A549 (cell line): Measurements from ENCODE around the gene KANTR. TPM values are rescaled to one million over a fixed set of nuclear protein-coding genes. Genes with fewer than 3 reads are reported as not detected.

Experiments used
- ATAC-seq, 2 experiments: fragments of 200-7000 bp in 1 of 2; fragments of >200 bp in 1 of 2; cut with Nextera tagmentation in 1 of 2; cut with Tn5 transposase in 1 of 2; 3 replicates each; pipeline versions ENCODE4 v1.8.0 to v1.9.1; 2018 to 2020; ENCODE audit warnings: mild to moderate bottlenecking in 1 of 2, moderate library complexity in 1 of 2
- CTCF ChIA-PET: fragments of 300-600 bp; sonication (Branson Sonifier 250); formaldehyde crosslinking; extraction: SDS; loops from one replicate; lab custom pipeline; 2021; ENCODE audit warnings: antibody characterized with exemption, inconsistent platforms; lab: Yijun Ruan, JAX
- POLR2A ChIA-PET: fragments of 350-600 bp; formaldehyde crosslinking; extraction: SDS; loops from one replicate; lab custom pipeline; 2021; ENCODE audit warnings: antibody characterized with exemption, inconsistent platforms; lab: Yijun Ruan, JAX
- DNase-seq, 2 experiments: peaks; one replicate each; pipeline versions ENCODE4 v3.0.0 to v3.0.0-alpha.2; 2011 to 2016; ENCODE audit warnings: low read depth in 1 of 2, low spot score in 1 of 2
- FAIRE-seq: peaks from 2 replicates; lab custom pipeline; 2011; peaks lifted over from hg19 to GRCh38; lab: Jason Lieb, UNC
- H3K27ac ChIP-seq, 2 experiments: fragments of >200 bp; sonication (Bioruptor Twin); formaldehyde crosslinking; 3 replicates each; pipeline ENCODE4 v1.5.1; 2016 to 2017
- H3K4me1 ChIP-seq: fragments of >200 bp; sonication (Bioruptor Twin); formaldehyde crosslinking; 3 replicates; pipeline ENCODE4 v1.6.1; 2016
- H3K4me2 ChIP-seq: fragments of >200 bp; sonication (Bioruptor Twin); formaldehyde crosslinking; 3 replicates; pipeline ENCODE4 v1.6.1; 2016
- H3K4me3 ChIP-seq: fragments of >200 bp; sonication (Bioruptor Twin); formaldehyde crosslinking; 3 replicates; pipeline ENCODE4 v1.5.1; 2016
- H3K9me3 ChIP-seq: fragments of >200 bp; sonication (Bioruptor Twin); formaldehyde crosslinking; 3 replicates; pipeline ENCODE4 v1.6.1; 2016
- ATOH8 ChIP-seq: fragments of 250-450 bp; sonication (Bioruptor Pico); IDR thresholded peaks from 2 replicates; pipeline ENCODE4 v1.5.0; 2020; ENCODE audit warnings: low read depth, mild to moderate bottlenecking, moderate library complexity
- BCL3 ChIP-seq: fragments of >200 bp; sonication (Bioruptor Twin); formaldehyde crosslinking; IDR thresholded peaks from 3 replicates; pipeline ENCODE4 v1.6.1; 2016
- BHLHE40 ChIP-seq: IDR thresholded peaks from 2 replicates; pipeline ENCODE4 v1.6.1; 2012; ENCODE audit warnings: low read depth, low read length, inconsistent platforms
- CBX2 ChIP-seq: fragments of 200-600 bp; sonication (generic); IDR thresholded peaks from 2 replicates; pipeline ENCODE4 v1.6.1; 2016; ENCODE audit warnings: low read depth, mild to moderate bottlenecking, borderline replicate concordance
- CEBPB ChIP-seq, 2 experiments: fragments of >200 bp in 1 of 2; sonication (Bioruptor Twin) in 1 of 2; formaldehyde crosslinking in 1 of 2; IDR thresholded peaks; 2 replicates each; pipeline ENCODE4 v1.6.1; 2012 to 2016
- CHD2 ChIP-seq: fragments of 150-350 bp; IDR thresholded peaks from 2 replicates; pipeline ENCODE4 v1.6.1; 2014; ENCODE audit warnings: low read length; ENCODE audit not compliant: partially characterized antibody
- CTCF ChIP-seq: fragments of >200 bp; sonication (Bioruptor Twin); formaldehyde crosslinking; IDR thresholded peaks from 3 replicates; pipeline ENCODE4 v1.5.1; 2016
- E2F6 ChIP-seq: IDR thresholded peaks from 2 replicates; pipeline ENCODE4 v1.6.1; 2012; ENCODE audit warnings: low read depth, borderline replicate concordance
- EHMT2 ChIP-seq: fragments of 200-600 bp; sonication (generic); IDR thresholded peaks from 2 replicates; pipeline ENCODE4 v1.6.1; 2016; ENCODE audit warnings: antibody characterized with exemption, low read depth, mild to moderate bottlenecking, moderate library complexity
- GATA3 ChIP-seq: IDR thresholded peaks from 2 replicates; pipeline ENCODE4 v1.6.1; 2012; ENCODE audit warnings: borderline replicate concordance
- HDAC2 ChIP-seq: fragments of 200-600 bp; sonication (generic); IDR thresholded peaks from 2 replicates; pipeline ENCODE4 v1.6.1; 2016
- HES2 ChIP-seq: fragments of >200 bp; sonication (Bioruptor Twin); formaldehyde crosslinking; IDR thresholded peaks from 2 replicates; pipeline ENCODE4 v1.6.1; 2016
- JUNB ChIP-seq: fragments of >200 bp; sonication (Bioruptor Twin); formaldehyde crosslinking; IDR thresholded peaks from 2 replicates; pipeline ENCODE4 v1.6.1; 2016
- KDM5A ChIP-seq: fragments of 200-600 bp; sonication (generic); IDR thresholded peaks from 2 replicates; pipeline ENCODE4 v1.6.1; 2016; ENCODE audit warnings: antibody characterized with exemption, mild to moderate bottlenecking
- MAFK ChIP-seq: fragments of 450-650 bp; IDR thresholded peaks from 2 replicates; pipeline ENCODE4 v1.6.1; 2014; ENCODE audit not compliant: partially characterized antibody
- MAX ChIP-seq: IDR thresholded peaks from 2 replicates; pipeline ENCODE4 v1.6.1; 2012
- MYC ChIP-seq: IDR thresholded peaks from 2 replicates; pipeline ENCODE4 v1.6.1; 2012; ENCODE audit warnings: mild to moderate bottlenecking, inconsistent platforms, low read length, improper control_type of control experiment, borderline replicate concordance
- NPAS2 ChIP-seq: fragments of 250-450 bp; sonication (Bioruptor Pico); IDR thresholded peaks from 2 replicates; pipeline ENCODE4 v1.8.0; 2022; ENCODE audit warnings: mild to moderate bottlenecking, moderate library complexity, borderline replicate concordance
- PBX3 ChIP-seq: IDR thresholded peaks from 2 replicates; pipeline ENCODE4 v1.6.1; 2012
- PHF8 ChIP-seq: fragments of 200-600 bp; sonication (generic); IDR thresholded peaks from 2 replicates; pipeline ENCODE4 v1.6.1; 2016; ENCODE audit warnings: low read depth, mild to moderate bottlenecking, antibody characterized with exemption, moderate library complexity, borderline replicate concordance
- REST ChIP-seq: fragments of 200-600 bp; sonication (generic); IDR thresholded peaks from 2 replicates; pipeline ENCODE4 v1.6.1; 2016; ENCODE audit warnings: antibody characterized with exemption, mild to moderate bottlenecking, moderate library complexity
- SREBF2 ChIP-seq: fragments of 450-650 bp; IDR thresholded peaks from 2 replicates; pipeline ENCODE4 v1.6.1; 2014; ENCODE audit warnings: mild to moderate bottlenecking, moderate library complexity
- ZFP36 ChIP-seq: fragments of 450-650 bp; IDR thresholded peaks from 2 replicates; pipeline ENCODE4 v1.6.1; 2014; ENCODE audit warnings: borderline replicate concordance; ENCODE audit not compliant: partially characterized antibody
- ZNF302 ChIP-seq: fragments of 250-450 bp; sonication (Bioruptor Pico); IDR thresholded peaks from 2 replicates; pipeline ENCODE4 v1.9.0; 2021; ENCODE audit warnings: inconsistent platforms, mild to moderate bottlenecking, moderate library complexity
- WGBS: methylation state at CpG from one replicate; pipeline ENCODE4 v1.1.6; 2017; ENCODE audit errors: missing lambda C conversion rate; 5-methylcytosine and 5-hydroxymethylcytosine counted together
- polyA plus RNA-seq, 4 experiments: library from polyadenylated mRNA; depleted of rRNA in 3 of 4; stranded (reverse); fragments of >200 nt; fragmentation: RNase III in 1 of 4; extraction: RNeasy Plus Mini Kit Qiagen cat#74134 plus additional on column Dnase treatment in 1 of 4; gene quantifications; 2 replicates in 3 of 4; 3 replicates in 1 of 4; pipeline ENCODE4 v1.2.3, GENCODE V29; 2011 to 2017

The KANTR gene
- polyA plus RNA-seq, 2 of the 4 experiments (the other 2 are of a cell fraction), result 3.3 to 5.7 TPM

- ATAC-seq, result no peak
- 70% methylated on average over 2 of the region's 2 CpGs for WGBS
- H3K27ac ChIP-seq, result no peak overlapping the region
- peak; percentile 28 for FAIRE-seq
- H3K4me3 ChIP-seq, result no peak overlapping the region
- H3K9me3 ChIP-seq, result no peaks in the 10 kb centered on the region
- no peak for DNase-seq
- TF ChIP-seq MAFK, result no peak
- no peak for TF ChIP-seq ZNF302 (CRISPR knock-in tag)
- no peak for TF ChIP-seq CEBPB (IDR thresholded peaks at IDR 0.05)
- TF ChIP-seq PBX3, result no peak
- TF ChIP-seq JUNB, result no peak
- TF ChIP-seq HES2, result no peak
- TF ChIP-seq GATA3, result no peak
- no peak for TF ChIP-seq SREBF2
- no peak for TF ChIP-seq ZFP36
- TF ChIP-seq CTCF, result no peak
- TF ChIP-seq PHF8, result no peak
- TF ChIP-seq NPAS2 (CRISPR knock-in tag), result no peak
- TF ChIP-seq REST, result no peak
- TF ChIP-seq MYC, result no peak
- no peak for TF ChIP-seq ATOH8
- TF ChIP-seq EHMT2, result no peak
- TF ChIP-seq MAX, result no peak
- no peak for TF ChIP-seq KDM5A
- TF ChIP-seq, all 56 proteins: peak for 0
- CTCF ChIA-PET, result no interaction called here
- POLR2A ChIA-PET, result no interaction called here
- Histone ChIP-seq H3K4me1 (no peaks in the 10 kb centered on the region), H3K4me2 (no peak overlapping the region)
Measured at GRCh38 chrX:53115550-53115874, 21.6 kb downstream of the KANTR start.

GRCh38 chrX:53116101-53116500 lies 22.2 kb downstream of the KANTR start:
- WGBS, result 79% methylated on average over 3 of the region's 3 CpGs
- ChIA-PET POLR2A (no interaction called here), CTCF (no interaction called here)
- no peak for DNase-seq
- Histone ChIP-seq H3K4me2 (no peak overlapping the region), H3K4me1 (no peaks in the 10 kb centered on the region), H3K27ac (no peak overlapping the region), H3K4me3 (no peak overlapping the region), H3K9me3 (no peaks in the 10 kb centered on the region)
- no peak for ATAC-seq
- FAIRE-seq, result peak; percentile 32
- TF ChIP-seq CBX2 (no peak), MAX (no peak), BHLHE40 (no peak), CEBPB (IDR thresholded peaks at IDR 0.05) (no peak), HDAC2 (no peak), E2F6 (no peak), ATOH8 (no peak), PBX3 (no peak), BCL3 (no peak), CHD2 (no peak), JUNB (no peak)
